COLO668 (cell line): ENCODE data around the gene C10orf143.
"Not testable (repeated sequence)": the region's sequence is repeated elsewhere in the genome, so short reads cannot be mapped to it uniquely, and the experiment has no call there.

Experiments
- DNase-seq: peaks from one replicate; lab custom pipeline; 2025; ENCODE audit not compliant: unreplicated experiment; lab: John Stamatoyannopoulos, UW

C10orf143 gene

GRCh38 chr10:130037169-130037661 is 73.4 kb downstream of the C10orf143 start:
- DNase-seq, result no peak

- no peak for DNase-seq
These were observed 74.1 kb downstream of the C10orf143 start for GRCh38 chr10:130036296-130037065.

GRCh38 chr10:130029209-130029608 is 81.4 kb downstream of the C10orf143 start:
- DNase-seq, result no peak

- no peak for DNase-seq
These were observed 82.2 kb downstream of the C10orf143 start for GRCh38 chr10:130028465-130028819.

GRCh38 chr10:130027716-130028464 is 82.7 kb downstream of the C10orf143 start:
- peak; percentile 75 for DNase-seq

GRCh38 chr10:130026670-130027456 is 83.8 kb downstream of the C10orf143 start:
- no peak for DNase-seq

- no peak for DNase-seq
These were observed 84.7 kb downstream of the C10orf143 start for GRCh38 chr10:130025811-130026485.

GRCh38 chr10:130025326-130025725 is 85.3 kb downstream of the C10orf143 start:
- no peak for DNase-seq

GRCh38 chr10:130024779-130025325 is 85.8 kb downstream of the C10orf143 start:
- no peak for DNase-seq

GRCh38 chr10:130024326-130024725 is 86.3 kb downstream of the C10orf143 start:
- DNase-seq, result not testable (repeated sequence)

- peak; percentile 9 for DNase-seq
These were observed 87.0 kb downstream of the C10orf143 start for GRCh38 chr10:130023454-130024230.

GRCh38 chr10:130022511-130023299 is 87.9 kb downstream of the C10orf143 start:
- no peak for DNase-seq

- no peak for DNase-seq
These were observed 88.5 kb downstream of the C10orf143 start for GRCh38 chr10:130022086-130022485.

GRCh38 chr10:130021383-130021950 is 89.2 kb downstream of the C10orf143 start:
- no peak for DNase-seq

GRCh38 chr10:130020651-130021382 is 89.8 kb downstream of the C10orf143 start:
- no peak for DNase-seq

GRCh38 chr10:130018730-130019185 is 91.9 kb downstream of the C10orf143 start:
- DNase-seq, result no peak

- no peak for DNase-seq
These were observed 92.4 kb downstream of the C10orf143 start for GRCh38 chr10:130018265-130018664.

- DNase-seq, result no peak
These were observed 93.0 kb downstream of the C10orf143 start for GRCh38 chr10:130017631-130018022.
